ENCODE results near the gene DCST2.

- no peak for TF ChIP-seq CTCF (IDR thresholded peaks at IDR 0.05)
- TF ChIP-seq POLR2A (IDR thresholded peaks at IDR 0.05) = no peak
Observed at GRCh38 chr1:155049651-155050559, 16.3 kb upstream of the DCST2 start.
